Activated CD8-positive, alpha-beta memory T cell treated with anti-CD3 and anti-CD28 coated beads, Interleukin-2, amount 50 U/mL, for 1 hour (primary cell): ENCODE data around the gene PPL.

Experiments
- DNase-seq: peaks from one replicate; pipeline ENCODE4 v3.0.0-alpha.2; 2020; ENCODE audit errors: extremely low read depth

PPL gene

GRCh38 chr16:4886151-4886550 lies 50.8 kb downstream of the PPL start:
- DNase-seq = no peak

- DNase-seq = no peak
These were observed 51.7 kb downstream of the PPL start for GRCh38 chr16:4884972-4885874.

GRCh38 chr16:4884209-4884608 lies 52.7 kb downstream of the PPL start:
- DNase-seq = no peak

- no peak for DNase-seq
These were observed 53.4 kb downstream of the PPL start for GRCh38 chr16:4883501-4883900.

- DNase-seq = no peak
These were observed 54.2 kb downstream of the PPL start for GRCh38 chr16:4882633-4883285.

- no peak for DNase-seq
These were observed 54.8 kb downstream of the PPL start for GRCh38 chr16:4882000-4882632.

- no peak for DNase-seq
These were observed 56.9 kb downstream of the PPL start for GRCh38 chr16:4880006-4880580.

- DNase-seq = no peak
These were observed 57.9 kb downstream of the PPL start for GRCh38 chr16:4879049-4879448.

- DNase-seq = no peak
These were observed 59.6 kb downstream of the PPL start for GRCh38 chr16:4877380-4877685.

GRCh38 chr16:4876646-4877379 lies 60.1 kb downstream of the PPL start:
- DNase-seq = no peak

GRCh38 chr16:4874666-4875065 lies 62.3 kb downstream of the PPL start:
- DNase-seq = no peak

- DNase-seq = no peak
These were observed 63.9 kb downstream of the PPL start for GRCh38 chr16:4873091-4873490.

GRCh38 chr16:4871071-4871470 lies 65.9 kb downstream of the PPL start:
- no peak for DNase-seq

GRCh38 chr16:4870138-4870671 lies 66.7 kb downstream of the PPL start:
- no peak for DNase-seq

GRCh38 chr16:4869147-4869805 lies 67.7 kb downstream of the PPL start:
- DNase-seq = no peak

GRCh38 chr16:4868535-4868934 lies 68.4 kb downstream of the PPL start:
- DNase-seq = no peak

GRCh38 chr16:4868026-4868425 lies 68.9 kb downstream of the PPL start:
- DNase-seq = no peak

- no peak for DNase-seq
These were observed 70.4 kb downstream of the PPL start for GRCh38 chr16:4866586-4866985.

GRCh38 chr16:4865231-4865860 lies 71.6 kb downstream of the PPL start:
- DNase-seq = no peak

GRCh38 chr16:4864728-4865127 lies 72.2 kb downstream of the PPL start:
- DNase-seq = no peak

GRCh38 chr16:4862639-4863038 lies 74.3 kb downstream of the PPL start:
- DNase-seq = no peak
